ENCODE data around the gene LASP1. TPM values are rescaled to one million over a fixed set of nuclear protein-coding genes. Genes with fewer than 3 reads are reported as not detected.
"Not testable (repeated sequence)": the region's sequence is repeated elsewhere in the genome, so short reads cannot be mapped to it uniquely, and the experiment has no call there.

LASP1 gene
- total RNA-seq, 1 donor from 2014 or later, result 247 TPM

- no peak for DNase-seq (ENCODE audit: low spot score)
These were observed 38.9 kb downstream of the LASP1 start for GRCh38 chr17:38908676-38909181.

GRCh38 chr17:38910325-38910724 is 40.5 kb downstream of the LASP1 start:
- no peak for DNase-seq (ENCODE audit: low spot score)

GRCh38 chr17:38911081-38911730 is 41.3 kb downstream of the LASP1 start:
- DNase-seq (ENCODE audit: low spot score), result no peak

- DNase-seq (ENCODE audit: low spot score), result not testable (repeated sequence)
These were observed 41.8 kb downstream of the LASP1 start for GRCh38 chr17:38911731-38912081.

- DNase-seq (ENCODE audit: low spot score), result peak; percentile 63
These were observed 42.5 kb downstream of the LASP1 start for GRCh38 chr17:38912221-38912813.

GRCh38 chr17:38914741-38915638 is 45.1 kb downstream of the LASP1 start:
- DNase-seq (ENCODE audit: low spot score), result no peak

GRCh38 chr17:38915639-38915995 is 45.8 kb downstream of the LASP1 start:
- no peak for DNase-seq (ENCODE audit: low spot score)

GRCh38 chr17:38916771-38917170 is 46.9 kb downstream of the LASP1 start:
- DNase-seq (ENCODE audit: low spot score), result no peak

GRCh38 chr17:38917259-38917658 is 47.4 kb downstream of the LASP1 start:
- DNase-seq (ENCODE audit: low spot score), result no peak

- no peak for DNase-seq (ENCODE audit: low spot score)
These were observed 48.5 kb downstream of the LASP1 start for GRCh38 chr17:38918129-38918913.

- no peak for DNase-seq (ENCODE audit: low spot score)
These were observed 49.1 kb downstream of the LASP1 start for GRCh38 chr17:38918916-38919315.

- no peak for DNase-seq (ENCODE audit: low spot score)
These were observed 49.6 kb downstream of the LASP1 start for GRCh38 chr17:38919316-38920078.

GRCh38 chr17:38920374-38921291 is 50.8 kb downstream of the LASP1 start:
- DNase-seq (ENCODE audit: low spot score), result no peak

GRCh38 chr17:38921756-38922411 is 52.0 kb downstream of the LASP1 start:
- no peak for DNase-seq (ENCODE audit: low spot score)

- peak; percentile 75 for DNase-seq (ENCODE audit: low spot score)
These were observed 52.9 kb downstream of the LASP1 start for GRCh38 chr17:38922538-38923297.

GRCh38 chr17:38925263-38925995 is 55.6 kb downstream of the LASP1 start, which contains the start of gene LASP1NB:
TSS of gene LASP1NB (plus strand) at chr17:38925614.
- DNase-seq (ENCODE audit: low spot score), result peak; percentile 63

GRCh38 chr17:38926293-38927070 is 56.6 kb downstream of the LASP1 start:
- no peak for DNase-seq (ENCODE audit: low spot score)
